Measurements from ENCODE around the gene FZR1.

Gene FZR1

DNA sequence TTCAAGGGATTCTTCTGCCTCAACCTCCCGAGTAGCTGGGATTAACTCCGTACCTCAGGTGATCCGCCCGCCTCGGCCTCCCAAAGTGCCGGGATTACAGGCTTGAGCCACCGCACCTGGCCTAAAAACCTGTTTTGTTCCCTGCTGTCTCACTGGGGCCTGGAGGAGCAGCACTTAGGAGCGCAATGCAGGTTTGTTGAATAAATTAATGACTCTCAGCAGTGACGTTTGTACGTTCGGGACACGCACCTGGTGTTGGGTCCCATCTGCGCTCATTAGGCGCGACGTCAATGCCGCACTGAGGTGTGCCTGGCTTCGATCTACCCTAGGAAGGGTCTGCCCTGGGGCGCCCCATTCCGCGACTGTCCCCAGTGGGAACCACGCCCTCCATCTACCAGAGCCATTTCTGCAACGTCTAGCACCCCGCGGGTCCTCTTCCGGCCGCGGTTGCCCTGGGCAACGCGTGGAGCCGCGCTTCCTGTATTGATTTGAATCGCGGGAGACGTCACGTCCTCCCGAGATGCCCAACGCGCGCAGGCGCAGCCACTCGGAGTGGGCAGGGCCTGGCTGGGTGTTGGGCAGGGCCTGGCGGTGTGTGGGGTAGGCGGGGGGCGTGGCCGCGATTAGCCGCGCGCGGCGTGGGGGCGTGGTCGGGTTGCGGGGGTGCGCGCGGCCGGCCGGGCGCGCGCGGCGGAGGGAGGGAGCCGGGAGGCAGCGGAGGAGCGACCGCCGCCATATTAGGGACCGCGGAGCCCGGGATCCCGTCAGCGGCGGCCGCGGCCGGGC, at the start of gene FZR1:
Gene FZR1, plus strand, starts transcription at position 714 of the 786 bp plus-strand sequence. CDS start 16,679 bp downstream, outside the sequence.
- peak; percentile 86 for DNase-seq (ENCODE audit: low read depth)
- TF ChIP-seq, protein P1, sequence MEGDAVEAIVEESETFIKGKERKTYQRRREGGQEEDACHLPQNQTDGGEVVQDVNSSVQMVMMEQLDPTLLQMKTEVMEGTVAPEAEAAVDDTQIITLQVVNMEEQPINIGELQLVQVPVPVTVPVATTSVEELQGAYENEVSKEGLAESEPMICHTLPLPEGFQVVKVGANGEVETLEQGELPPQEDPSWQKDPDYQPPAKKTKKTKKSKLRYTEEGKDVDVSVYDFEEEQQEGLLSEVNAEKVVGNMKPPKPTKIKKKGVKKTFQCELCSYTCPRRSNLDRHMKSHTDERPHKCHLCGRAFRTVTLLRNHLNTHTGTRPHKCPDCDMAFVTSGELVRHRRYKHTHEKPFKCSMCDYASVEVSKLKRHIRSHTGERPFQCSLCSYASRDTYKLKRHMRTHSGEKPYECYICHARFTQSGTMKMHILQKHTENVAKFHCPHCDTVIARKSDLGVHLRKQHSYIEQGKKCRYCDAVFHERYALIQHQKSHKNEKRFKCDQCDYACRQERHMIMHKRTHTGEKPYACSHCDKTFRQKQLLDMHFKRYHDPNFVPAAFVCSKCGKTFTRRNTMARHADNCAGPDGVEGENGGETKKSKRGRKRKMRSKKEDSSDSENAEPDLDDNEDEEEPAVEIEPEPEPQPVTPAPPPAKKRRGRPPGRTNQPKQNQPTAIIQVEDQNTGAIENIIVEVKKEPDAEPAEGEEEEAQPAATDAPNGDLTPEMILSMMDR (IDR thresholded peaks at IDR 0.05; ENCODE audit: control insufficient read depth, insufficient read depth, low read depth, low read length, missing control alignments), result no peak
- H3K4me3 ChIP-seq (ENCODE audit: control insufficient read depth, low read depth, low read length), result peak within 1 kb of the TSS; percentile 83

DNA sequence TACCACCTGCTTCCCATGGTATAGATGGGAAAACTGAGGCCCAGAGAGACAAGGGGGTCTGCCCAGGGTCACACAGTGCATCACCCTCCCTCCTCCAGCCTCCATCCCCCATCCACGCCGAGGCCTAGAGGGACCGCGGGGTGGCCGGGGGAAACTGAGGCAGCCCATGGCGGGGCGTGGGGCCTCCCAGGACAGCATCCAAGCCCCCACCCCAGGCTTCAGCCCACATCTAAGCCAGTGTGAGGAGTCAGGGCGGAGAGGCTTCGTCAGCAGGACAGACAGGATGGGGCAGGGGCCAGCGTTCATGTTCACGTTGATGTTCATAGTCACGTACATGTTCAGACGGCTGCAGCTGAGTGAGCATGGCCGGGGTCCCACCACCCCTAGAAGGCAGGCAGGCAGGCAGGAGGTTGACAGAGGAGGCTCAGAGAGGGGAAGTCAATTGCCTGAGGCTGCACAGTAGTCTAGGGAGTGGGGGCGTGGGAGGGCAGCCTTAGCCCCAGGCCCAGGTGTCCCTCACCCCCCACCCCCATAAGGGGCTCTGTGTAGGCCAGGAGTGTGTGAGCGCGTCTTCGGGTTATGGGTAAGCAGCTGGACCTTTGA, 49.1 kb upstream of the FZR1 start:
- TF ChIP-seq, protein P1 (IDR thresholded peaks at IDR 0.05; ENCODE audit: control insufficient read depth, insufficient read depth, low read depth, low read length, missing control alignments), result no peak
- H3K4me3 ChIP-seq (ENCODE audit: control insufficient read depth, low read depth, low read length), result no peak overlapping the region
- no peak for DNase-seq (ENCODE audit: low read depth)

DNA sequence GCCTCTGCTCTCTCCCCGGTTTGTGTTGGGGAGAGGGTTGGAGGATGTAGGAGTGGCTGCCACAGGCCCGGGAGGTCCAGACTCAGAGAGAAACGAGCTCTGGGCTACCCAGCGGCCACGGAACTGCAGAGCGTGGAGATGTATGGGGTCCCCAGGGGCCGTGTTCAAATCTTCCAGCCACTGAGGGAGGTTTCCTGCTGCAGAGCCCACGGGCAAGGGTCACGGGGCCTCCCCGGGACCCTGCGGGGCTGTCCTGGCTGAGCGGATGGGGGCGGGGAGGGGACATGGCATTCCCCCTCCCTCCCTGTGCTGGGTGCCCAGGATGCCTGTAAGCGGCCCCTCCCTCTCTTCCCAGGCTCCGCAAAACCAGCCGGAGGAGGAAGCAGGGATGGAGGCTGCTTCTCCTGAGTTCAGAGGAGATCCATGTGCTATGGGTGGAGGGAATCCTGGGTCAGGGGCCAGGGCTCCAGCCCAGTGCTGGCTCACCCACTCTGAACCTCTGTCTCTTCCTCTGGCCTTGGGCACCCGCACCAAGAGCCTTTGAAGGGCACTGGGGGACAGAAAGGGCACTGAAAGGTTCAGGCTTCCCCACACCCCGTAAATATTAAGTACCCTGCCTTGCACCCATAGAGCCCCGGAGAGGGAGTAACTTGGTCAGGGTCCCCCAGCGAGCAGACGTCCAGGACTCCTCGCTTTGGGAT, 48.4 kb upstream of the FZR1 start:
- no peak overlapping the region for H3K4me3 ChIP-seq (ENCODE audit: control insufficient read depth, low read depth, low read length)
- DNase-seq (ENCODE audit: low read depth), result no peak
- TF ChIP-seq, protein P1 (IDR thresholded peaks at IDR 0.05; ENCODE audit: control insufficient read depth, insufficient read depth, low read depth, low read length, missing control alignments), result no peak

- no peak overlapping the region for H3K4me3 ChIP-seq (ENCODE audit: control insufficient read depth, low read depth, low read length)
- TF ChIP-seq, protein P1 (IDR thresholded peaks at IDR 0.05; ENCODE audit: control insufficient read depth, insufficient read depth, low read depth, low read length, missing control alignments), result no peak
- no peak for DNase-seq (ENCODE audit: low read depth)
Measured at GRCh38 chr19:3458229-3459088, 47.7 kb upstream of the FZR1 start.

DNA sequence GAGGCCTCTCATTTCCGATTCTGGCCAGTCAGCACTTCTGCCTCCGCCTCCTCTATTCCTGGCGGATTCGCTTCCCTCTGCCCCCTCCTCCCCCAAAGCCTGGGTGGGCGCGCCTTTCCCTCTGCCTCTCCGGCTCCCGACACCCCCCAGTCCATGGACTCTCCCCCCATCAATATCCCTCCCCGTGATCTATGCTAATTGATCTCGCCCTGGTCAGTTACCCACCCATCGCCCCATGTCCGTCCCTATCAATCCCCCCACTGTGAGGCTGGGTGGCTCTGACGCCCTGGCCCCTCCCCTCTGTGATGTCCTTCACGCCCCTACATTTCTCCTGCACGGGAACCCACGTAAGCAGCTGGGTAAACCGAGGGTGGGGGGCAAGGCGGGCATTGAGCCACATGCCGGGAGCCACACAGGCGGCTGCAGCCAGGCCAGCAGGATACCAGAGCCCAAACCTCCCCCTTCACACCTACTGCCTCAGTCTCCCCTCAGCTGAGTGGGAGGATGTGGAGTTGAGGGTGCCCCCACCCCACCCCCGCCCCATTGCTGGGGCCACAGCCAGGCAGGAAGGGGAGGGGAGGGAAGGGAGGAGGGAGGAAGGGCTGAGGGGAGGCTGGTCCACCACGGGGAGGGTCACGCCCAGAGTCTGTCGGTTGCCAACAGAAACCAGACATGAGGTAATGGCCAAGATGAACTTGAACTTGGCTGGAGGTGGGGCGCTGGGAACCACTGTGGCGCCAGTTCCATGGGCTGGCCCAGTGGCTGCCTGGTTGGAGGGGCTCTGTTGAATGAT, 46.8 kb upstream of the FZR1 start:
- TF ChIP-seq, protein P1 (IDR thresholded peaks at IDR 0.05; ENCODE audit: control insufficient read depth, insufficient read depth, low read depth, low read length, missing control alignments), result no peak
- DNase-seq (ENCODE audit: low read depth), result peak; percentile 60
- no peak overlapping the region for H3K4me3 ChIP-seq (ENCODE audit: control insufficient read depth, low read depth, low read length)

Data from AG09309 (cell line).